Small intestine (tissue), 7 donors: ENCODE results near the gene GIT2. TPM values are rescaled to one million over a fixed set of nuclear protein-coding genes. Genes with fewer than 3 reads are reported as not detected.

Experiments used
- DNase-seq, 2 donors: peaks; one replicate each; pipeline versions ENCODE4 v3.0.0 to v3.0.0-alpha.2; 2013
- FAIRE-seq: peaks from 2 replicates; lab custom pipeline; 2012; peaks lifted over from hg19 to GRCh38; lab: Jason Lieb, UNC
- H3K27ac ChIP-seq, 3 donors: one replicate each; pipeline ENCODE4 v1.5.1; 2013; ENCODE audit warnings: low read length in 2 of 3, mild to moderate bottlenecking in 2 of 3, control low read depth in 1 of 3, inconsistent platforms in 1 of 3, low read depth in 1 of 3, moderate library complexity in 1 of 3
- H3K27me3 ChIP-seq, 3 donors: one replicate each; pipeline ENCODE4 v1.6.1; 2013; ENCODE audit warnings: low read length in 3 of 3, inconsistent platforms in 1 of 3; ENCODE audit not compliant: control insufficient read depth in 3 of 3, insufficient read depth in 3 of 3
- H3K36me3 ChIP-seq, 3 donors: one replicate each; pipeline ENCODE4 v1.6.1; 2013; ENCODE audit warnings: low read length in 3 of 3, inconsistent platforms in 1 of 3, low read depth in 1 of 3, mild to moderate bottlenecking in 1 of 3, moderate library complexity in 1 of 3; ENCODE audit not compliant: control insufficient read depth in 3 of 3, insufficient read depth in 2 of 3
- H3K4me1 ChIP-seq, 3 donors: one replicate each; pipeline ENCODE4 v1.6.1; 2013; ENCODE audit warnings: low read length in 2 of 3, inconsistent platforms in 1 of 3, low read depth in 1 of 3, mild to moderate bottlenecking in 1 of 3, moderate library complexity in 1 of 3; ENCODE audit not compliant: control insufficient read depth in 3 of 3, insufficient read depth in 2 of 3
- H3K4me3 ChIP-seq, 3 donors: one replicate each; pipeline ENCODE4 v1.5.1; 2013; ENCODE audit warnings: low read length in 3 of 3, control low read depth in 1 of 3, inconsistent platforms in 1 of 3, low read depth in 1 of 3, mild to moderate bottlenecking in 1 of 3, moderate library complexity in 1 of 3
- H3K9me3 ChIP-seq, 2 donors: one replicate each; pipeline ENCODE4 v1.6.1; 2013; ENCODE audit warnings: low read depth in 1 of 2, low read length in 1 of 2; ENCODE audit not compliant: control insufficient read depth in 2 of 2, insufficient read depth in 1 of 2
- WGBS, 3 donors: extraction: QIAGEN DNeasy Blood & Tissue Kit; methylation state at CpG; one replicate each; pipeline ENCODE4 v1.1.7; 2013; 5-methylcytosine and 5-hydroxymethylcytosine counted together
- polyA plus RNA-seq, 4 donors: library from polyadenylated mRNA; stranded (reverse) in 3 of 4; unstranded in 1 of 4; fragments of 200-250 nt in 3 of 4; fragments of 120-200 nt in 1 of 4; gene quantifications; one replicate each; pipeline versions ENCODE4 v1.2.1 to v1.2.3, GENCODE V29; 2013
- donor health status: healthy with polysubstance abuse.
- donor health status: control.
- donor health status: control.
- donor health status: Bipolar disorder and iron deficiency.
- donor health status: healthy.

Gene GIT2
- polyA plus RNA-seq, 4 donors: 7.0 to 32.6 (median 9.0) TPM

GRCh38 chr12:109880938-109881337 lies 115.2 kb downstream of the GIT2 start:
- WGBS, 3 donors: 3 to 7% (median 6%) methylated on average over 9 of the region's 9 CpGs
- Histone ChIP-seq H3K4me1 (peaks cover 0 to 30% (median 10%) of the 10 kb centered on the region in 3 donors), H3K27ac (peak overlapping the region in 1 of 3 donors; percentile 40), H3K36me3 (no peaks in the 10 kb centered on the region), H3K9me3 (no peaks in the 10 kb centered on the region), H3K27me3 (no peaks in the 10 kb centered on the region), H3K4me3 (peak overlapping the region in 2 of 3 donors; percentile 60 to 88)
- DNase-seq: peak in 1 of 2 donors; percentile 20
- no peak for FAIRE-seq

- WGBS, 3 donors: 0 to 1% (median 0%) methylated on average over 24 to 92 of the region's 92 CpGs
- Histone ChIP-seq H3K27me3 (no peaks in the 10 kb centered on the region), H3K4me3 (peak within 1 kb of the TSS; percentile 42 to 88 (median 60)), H3K4me1 (peaks cover 0 to 36% (median 12%) of the 10 kb centered on the region in 3 donors), H3K9me3 (no peaks in the 10 kb centered on the region), H3K36me3 (no peaks in the 10 kb centered on the region), H3K27ac (peak within 1 kb of the TSS; percentile 38 to 92 (median 40))
- no peak for FAIRE-seq
- peak; percentile 90 to 96 for DNase-seq
These were observed 115.9 kb downstream of the GIT2 start, which contains the start of gene GLTP for GRCh38 chr12:109880043-109880931. GLTP (minus strand) TSS chr12:109880541; CDS start chr12:109880374, 167 bp downstream.

Other genes starting within 250 kb of the GIT2 start
- 1 to 10 TPM in 1 of 4 donors, under 1 TPM in 1, not detected in 2; 0.39 to 2.2 TPM for gene TRPV4, start 163.0 kb downstream of the GIT2 start, polyA plus RNA-seq
- 10 to 100 TPM; 16.6 to 35.5 (median 32.1) TPM for gene GLTP, start 115.8 kb downstream of the GIT2 start, polyA plus RNA-seq
- gene TCHP, start 96.1 kb downstream of the GIT2 start, polyA plus RNA-seq: 10 to 100 TPM in 2 of 4 donors, 1 to 10 TPM in 2; 7.0 to 25.5 (median 11.5) TPM
- 10 to 100 TPM; 15.5 to 27.5 (median 21.2) TPM for gene ANKRD13A, start 3.1 kb upstream of the GIT2 start, polyA plus RNA-seq
- gene C12orf76, start 52.2 kb upstream of the GIT2 start, polyA plus RNA-seq: 10 to 100 TPM in 2 of 4 donors, 1 to 10 TPM in 2; 5.4 to 32.4 (median 8.1) TPM
- 10 to 100 TPM in 1 of 4 donors, 1 to 10 TPM in 2, under 1 TPM in 1; 0.54 to 10.2 (median 2.6) TPM for gene IFT81, start 128.0 kb upstream of the GIT2 start, polyA plus RNA-seq